ENCODE measurements around the gene ANXA11.
"Not testable (repeated sequence)": the region's sequence is repeated elsewhere in the genome, so short reads cannot be mapped to it uniquely, and the experiment has no call there.

GRCh38 chr10:80223031-80223419, 17.7 kb upstream of the ANXA11 start:
- TF ChIP-seq CTCF, POLR2A (IDR thresholded peaks at IDR 0.05): not testable (repeated sequence)
